CD8-positive, alpha-beta memory T cell (primary cell): ENCODE measurements around the gene CPNE7. TPM values are rescaled to one million over a fixed set of nuclear protein-coding genes. Genes with fewer than 3 reads are reported as not detected.

ENCODE experiments used
- CTCF ChIA-PET: fragments of 350-600 bp; sonication (Branson Sonifier 250); formaldehyde crosslinking; loops from one replicate; lab custom pipeline; 2021; ENCODE audit warnings: antibody characterized with exemption; lab: Charles Lee
- POLR2A ChIA-PET: fragments of 350-600 bp; sonication (Branson Sonifier 250); formaldehyde crosslinking; loops from one replicate; lab custom pipeline; 2021; ENCODE audit warnings: antibody characterized with exemption; lab: Charles Lee
- DNase-seq, 5 donors: peaks; one replicate each; pipeline versions ENCODE4 v3.0.0 to v3.0.0-alpha.2; 2020 to 2022; ENCODE audit warnings: mixed read lengths in 1 of 5
- H3K27ac ChIP-seq: one replicate; pipeline ENCODE4 v1.7.0; 2013; ENCODE audit warnings: low read depth, mild to moderate bottlenecking, low read length, moderate library complexity
- H3K27me3 ChIP-seq: 2 replicates; pipeline ENCODE4 v1.7.0; 2013; ENCODE audit warnings: low read length, mild to moderate bottlenecking; ENCODE audit not compliant: insufficient read depth, poor library complexity, severe bottlenecking
- H3K36me3 ChIP-seq: 2 replicates; pipeline ENCODE4 v1.7.0; 2013; ENCODE audit warnings: mild to moderate bottlenecking, low read length, moderate library complexity; ENCODE audit not compliant: insufficient read depth
- H3K4me1 ChIP-seq: 2 replicates; pipeline ENCODE4 v1.7.0; 2013; ENCODE audit warnings: mild to moderate bottlenecking, low read length, moderate library complexity; ENCODE audit not compliant: insufficient read depth
- H3K4me3 ChIP-seq: 2 replicates; pipeline ENCODE4 v1.7.0; 2013; ENCODE audit warnings: mild to moderate bottlenecking, low read length
- H3K9me3 ChIP-seq: 2 replicates; pipeline ENCODE4 v1.7.0; 2013; ENCODE audit warnings: mild to moderate bottlenecking, low read length
- H3K27ac Mint-ChIP-seq, 8 donors: one replicate each; pipeline ENCODE4 v1.8.0; 2020 to 2021; ENCODE audit warnings: mixed read lengths in 8 of 8, mild to moderate bottlenecking in 6 of 8, inconsistent platforms in 3 of 8, moderate library complexity in 3 of 8
- H3K27me3 Mint-ChIP-seq, 2 donors: one replicate each; pipeline ENCODE4 v1.8.0; 2020 to 2021; ENCODE audit warnings: mixed read lengths in 2 of 2, mild to moderate bottlenecking in 1 of 2, moderate library complexity in 1 of 2
- H3K36me3 Mint-ChIP-seq, 3 donors: one replicate each; pipeline ENCODE4 v1.8.0; 2020 to 2021; ENCODE audit warnings: mixed read lengths in 3 of 3, inconsistent platforms in 1 of 3, mild to moderate bottlenecking in 1 of 3
- H3K4me1 Mint-ChIP-seq, 3 donors: one replicate each; pipeline ENCODE4 v1.8.0; 2020 to 2021; ENCODE audit warnings: mixed read lengths in 3 of 3, inconsistent platforms in 1 of 3, mild to moderate bottlenecking in 1 of 3
- H3K4me3 Mint-ChIP-seq, 7 donors: one replicate each; pipeline ENCODE4 v1.8.0; 2020 to 2021; ENCODE audit warnings: mixed read lengths in 7 of 7, mild to moderate bottlenecking in 6 of 7, moderate library complexity in 4 of 7, inconsistent platforms in 2 of 7
- H3K9me3 Mint-ChIP-seq, 5 donors: one replicate each; pipeline ENCODE4 v1.8.0; 2020 to 2022; ENCODE audit warnings: mixed read lengths in 5 of 5, mild to moderate bottlenecking in 3 of 5, moderate library complexity in 2 of 5, inconsistent platforms in 1 of 5
- polyA plus RNA-seq: library from polyadenylated mRNA; unstranded; fragments of 300-500 nt; fragmentation: Illumina TruSeq; gene quantifications from one replicate; pipeline ENCODE4 v1.2.3, GENCODE V29; 2021
- total RNA-seq, 2 experiments: library from RNA; stranded (reverse); gene quantifications; one replicate each; pipeline ENCODE4 v1.2.3, GENCODE V29; 2021

Gene CPNE7
- total and polyA plus RNA-seq, 3 experiments from 2014 or later, result 3.2 to 12.9 (median 6.1) TPM

- Mint-ChIP-seq H3K4me1 (peaks cover 29 to 47% (median 30%) of the 10 kb centered on the region in 3 donors), H3K9me3 (no peaks in the 10 kb centered on the region), H3K27ac (peak overlapping the region; percentile 61 to 99 (median 80)), H3K4me3 (peak overlapping the region in 6 of 7 donors; percentile 48 to 96 (median 71)), H3K36me3 (peaks cover 10 to 63% (median 11%) of the 10 kb centered on the region in 3 donors), H3K27me3 (no peaks in the 10 kb centered on the region)
- no peaks in the 10 kb centered on the region for H3K9me3 ChIP-seq
- H3K4me3 ChIP-seq, result no peak overlapping the region
- H3K4me1 ChIP-seq, result peaks cover 20% of the 10 kb centered on the region
- DNase-seq, result no peak
- H3K27me3 ChIP-seq, result no peaks in the 10 kb centered on the region
- H3K27ac ChIP-seq, result no peak overlapping the region
- ChIA-PET POLR2A (interaction anchor here (0.6 to 1.4 kb wide), 2 partner anchors 50 to 67 kb away, joined by 3 to 6 read pairs; partner anchors contain the start of gene SPG7), CTCF (interaction anchor here (0.6 to 1.6 kb wide), 6 partner anchors 9 to 243 kb away, joined by 3 to 4 read pairs (median 4); no protein-coding TSS in a partner anchor)
- peaks cover 18% of the 10 kb centered on the region for H3K36me3 ChIP-seq
Observed at GRCh38 chr16:89557690-89558490, 17.7 kb upstream of the CPNE7 start.

GRCh38 chr16:89560378-89561141 is 15.0 kb upstream of the CPNE7 start, which contains the start of gene RPL13:
Gene RPL13, plus strand, starts transcription at chr16:89560682. Its CDS starts 278 bp downstream, at chr16:89560960.
- DNase-seq, result peak; percentile 88 to 96 (median 90)

GRCh38 chr16:89561142-89561883 is 14.2 kb upstream of the CPNE7 start:
- peak overlapping the region; percentile 87 to 99 (median 95) for H3K4me3 Mint-ChIP-seq
- peak overlapping the region; percentile 83 to 100 (median 94) for H3K27ac Mint-ChIP-seq
- Histone ChIP-seq H3K27me3 (no peaks in the 10 kb centered on the region), H3K36me3 (peaks cover 39% of the 10 kb centered on the region), H3K9me3 (no peaks in the 10 kb centered on the region), H3K4me1 (peaks cover 53% of the 10 kb centered on the region), H3K27ac (peak overlapping the region; percentile 97), H3K4me3 (peak overlapping the region; percentile 84)
- POLR2A ChIA-PET, result interaction anchor here (0.6 to 1.1 kb wide), 3 partner anchors 12 to 312 kb away, joined by 3 to 4 read pairs (median 3); partner anchors contain the start of genes SPG7 and TCF25
- no peaks in the 10 kb centered on the region for H3K27me3 Mint-ChIP-seq
- CTCF ChIA-PET, result interaction anchor here (1.2 kb wide), 1 partner anchor 32 kb away, joined by 4 read pairs; no protein-coding TSS in a partner anchor
- DNase-seq, result no peak
- H3K9me3 Mint-ChIP-seq, result no peaks in the 10 kb centered on the region
- H3K36me3 Mint-ChIP-seq, result peaks cover 14 to 64% (median 15%) of the 10 kb centered on the region in 3 donors
- H3K4me1 Mint-ChIP-seq, result peaks cover 56 to 75% (median 63%) of the 10 kb centered on the region in 3 donors

More at GRCh38 chr16:89560378-89561141, 15.0 kb upstream of the CPNE7 start, which contains the start of gene RPL13:
- Mint-ChIP-seq H3K9me3 (no peaks in the 10 kb centered on the region), H3K4me1 (peaks cover 50 to 72% (median 56%) of the 10 kb centered on the region in 3 donors), H3K27ac (peak within 1 kb of the TSS; percentile 97 to 100 (median 98)), H3K4me3 (peak within 1 kb of the TSS; percentile 92 to 99 (median 95)), H3K36me3 (peaks cover 14 to 70% (median 18%) of the 10 kb centered on the region in 3 donors), H3K27me3 (no peaks in the 10 kb centered on the region)
- CTCF ChIA-PET, result no interaction called here
- Histone ChIP-seq H3K4me3 (peak within 1 kb of the TSS; percentile 84), H3K36me3 (peaks cover 39% of the 10 kb centered on the region), H3K9me3 (no peaks in the 10 kb centered on the region), H3K27ac (peak within 1 kb of the TSS; percentile 97), H3K27me3 (no peaks in the 10 kb centered on the region), H3K4me1 (peaks cover 46% of the 10 kb centered on the region)
- POLR2A ChIA-PET, result interaction anchor here (1.0 kb wide), 1 partner anchor 313 kb away, joined by 3 read pairs; the partner anchor contains the start of gene TCF25

GRCh38 chr16:89561884-89562599 is 13.5 kb upstream of the CPNE7 start:
- DNase-seq, result no peak
- no peaks in the 10 kb centered on the region for H3K9me3 ChIP-seq
- peak overlapping the region; percentile 97 for H3K27ac ChIP-seq
- H3K27ac Mint-ChIP-seq, result peak overlapping the region; percentile 83 to 100 (median 94)
- CTCF ChIA-PET, result interaction anchor here (1.2 kb wide), 1 partner anchor 32 kb away, joined by 4 read pairs; no protein-coding TSS in a partner anchor
- no peaks in the 10 kb centered on the region for H3K9me3 Mint-ChIP-seq
- peak overlapping the region; percentile 84 for H3K4me3 ChIP-seq
- peaks cover 14 to 58% (median 15%) of the 10 kb centered on the region in 3 donors for H3K36me3 Mint-ChIP-seq
- peaks cover 57 to 72% (median 65%) of the 10 kb centered on the region in 3 donors for H3K4me1 Mint-ChIP-seq
- peak overlapping the region; percentile 87 to 99 (median 95) for H3K4me3 Mint-ChIP-seq
- H3K27me3 ChIP-seq, result no peaks in the 10 kb centered on the region
- H3K27me3 Mint-ChIP-seq, result no peaks in the 10 kb centered on the region
- H3K36me3 ChIP-seq, result peaks cover 39% of the 10 kb centered on the region
- peaks cover 53% of the 10 kb centered on the region for H3K4me1 ChIP-seq
- POLR2A ChIA-PET, result interaction anchor here (0.6 to 1.2 kb wide), 3 partner anchors 13 to 54 kb away, joined by 3 to 4 read pairs (median 4); partner anchors contain the start of genes CPNE7 and SPG7

GRCh38 chr16:89562939-89563338 is 12.6 kb upstream of the CPNE7 start:
- Mint-ChIP-seq H3K36me3 (peaks cover 14 to 53% (median 17%) of the 10 kb centered on the region in 3 donors), H3K27ac (peak overlapping the region; percentile 14 to 100 (median 73)), H3K4me3 (peak overlapping the region; percentile 20 to 99 (median 93)), H3K27me3 (no peaks in the 10 kb centered on the region), H3K4me1 (peaks cover 51 to 66% (median 58%) of the 10 kb centered on the region in 3 donors), H3K9me3 (no peaks in the 10 kb centered on the region)
- Histone ChIP-seq H3K36me3 (peaks cover 39% of the 10 kb centered on the region), H3K9me3 (no peaks in the 10 kb centered on the region), H3K4me3 (no peak overlapping the region), H3K4me1 (peaks cover 50% of the 10 kb centered on the region), H3K27me3 (no peaks in the 10 kb centered on the region), H3K27ac (no peak overlapping the region)
- CTCF ChIA-PET, result no interaction called here
- no peak for DNase-seq
- POLR2A ChIA-PET, result interaction anchor here (0.7 to 1.2 kb wide), 2 partner anchors 12 to 78 kb away, joined by 4 to 6 read pairs; partner anchors contain the start of gene CPNE7

- ChIA-PET POLR2A (interaction anchor here (0.7 kb wide), 1 partner anchor 79 kb away, joined by 6 read pairs; no protein-coding TSS in a partner anchor), CTCF (interaction anchor here (1.1 kb wide), 1 partner anchor 78 kb away, joined by 3 read pairs; no protein-coding TSS in a partner anchor)
- peaks cover 50% of the 10 kb centered on the region for H3K4me1 ChIP-seq
- H3K4me1 Mint-ChIP-seq, result peaks cover 51 to 66% (median 58%) of the 10 kb centered on the region in 3 donors
- H3K9me3 Mint-ChIP-seq, result no peaks in the 10 kb centered on the region
- H3K4me3 ChIP-seq, result no peak overlapping the region
- peak overlapping the region; percentile 11 to 99 (median 51) for H3K4me3 Mint-ChIP-seq
- no peak for DNase-seq
- peaks cover 14 to 53% (median 17%) of the 10 kb centered on the region in 3 donors for H3K36me3 Mint-ChIP-seq
- peaks cover 39% of the 10 kb centered on the region for H3K36me3 ChIP-seq
- no peak overlapping the region for H3K27ac ChIP-seq
- H3K9me3 ChIP-seq, result no peaks in the 10 kb centered on the region
- H3K27ac Mint-ChIP-seq, result peak overlapping the region in 7 of 8 donors; percentile 18 to 100 (median 61)
- no peaks in the 10 kb centered on the region for H3K27me3 ChIP-seq
- H3K27me3 Mint-ChIP-seq, result no peaks in the 10 kb centered on the region
Observed at GRCh38 chr16:89563639-89564392, 11.7 kb upstream of the CPNE7 start.
